ENCODE results near the gene MKS1. TPM values are rescaled to one million over a fixed set of nuclear protein-coding genes. Genes with fewer than 3 reads are reported as not detected.

The MKS1 gene
- total and polyA plus RNA-seq, 8 donors, result 5.8 to 16.1 (median 9.8) TPM

DNA sequence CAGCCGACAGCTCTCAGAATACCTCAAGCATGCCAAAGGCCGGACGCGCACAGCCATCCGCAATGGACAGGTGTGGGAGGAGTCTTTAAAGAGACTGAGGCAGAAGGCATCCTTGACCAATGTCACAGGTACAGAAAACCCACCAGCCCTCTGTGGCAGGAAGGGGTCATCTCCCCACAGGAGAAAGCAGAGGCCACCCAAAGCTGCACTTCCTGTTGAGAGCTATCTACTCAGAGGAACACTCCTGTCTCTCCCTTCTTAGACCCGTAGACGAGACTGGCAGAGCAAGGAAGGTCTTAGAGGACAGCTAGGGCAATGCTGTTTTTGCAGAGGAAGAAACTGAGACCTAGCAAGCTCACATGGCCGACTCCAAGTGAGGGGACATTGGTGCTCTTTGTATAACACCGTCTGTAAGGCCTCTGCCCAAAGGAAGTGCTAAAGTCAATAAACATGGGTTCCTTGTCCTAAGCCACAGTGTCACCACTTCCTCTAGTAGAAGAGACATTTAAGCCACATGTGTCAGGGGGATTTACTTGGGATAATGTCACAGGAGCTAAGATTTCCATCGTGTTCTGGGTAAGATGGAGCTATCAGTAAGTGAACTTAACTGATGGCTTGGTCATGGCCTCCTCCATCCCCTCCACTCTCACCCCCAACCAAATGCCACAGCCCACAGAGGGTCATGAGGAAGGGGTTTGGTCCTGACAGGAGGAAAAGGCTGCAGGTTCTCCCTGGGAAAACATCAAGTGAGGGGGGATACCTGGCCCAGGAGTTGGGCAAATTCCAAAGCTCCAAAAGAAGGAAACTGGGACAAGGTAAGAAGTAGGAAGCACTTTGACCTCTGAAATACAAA lies 28.7 kb upstream of the MKS1 start:
- FAIRE-seq (no peak), DNase-seq (no peak), ATAC-seq (no peak)
- TF ChIP-seq, protein P1, sequence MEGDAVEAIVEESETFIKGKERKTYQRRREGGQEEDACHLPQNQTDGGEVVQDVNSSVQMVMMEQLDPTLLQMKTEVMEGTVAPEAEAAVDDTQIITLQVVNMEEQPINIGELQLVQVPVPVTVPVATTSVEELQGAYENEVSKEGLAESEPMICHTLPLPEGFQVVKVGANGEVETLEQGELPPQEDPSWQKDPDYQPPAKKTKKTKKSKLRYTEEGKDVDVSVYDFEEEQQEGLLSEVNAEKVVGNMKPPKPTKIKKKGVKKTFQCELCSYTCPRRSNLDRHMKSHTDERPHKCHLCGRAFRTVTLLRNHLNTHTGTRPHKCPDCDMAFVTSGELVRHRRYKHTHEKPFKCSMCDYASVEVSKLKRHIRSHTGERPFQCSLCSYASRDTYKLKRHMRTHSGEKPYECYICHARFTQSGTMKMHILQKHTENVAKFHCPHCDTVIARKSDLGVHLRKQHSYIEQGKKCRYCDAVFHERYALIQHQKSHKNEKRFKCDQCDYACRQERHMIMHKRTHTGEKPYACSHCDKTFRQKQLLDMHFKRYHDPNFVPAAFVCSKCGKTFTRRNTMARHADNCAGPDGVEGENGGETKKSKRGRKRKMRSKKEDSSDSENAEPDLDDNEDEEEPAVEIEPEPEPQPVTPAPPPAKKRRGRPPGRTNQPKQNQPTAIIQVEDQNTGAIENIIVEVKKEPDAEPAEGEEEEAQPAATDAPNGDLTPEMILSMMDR (IDR thresholded peaks at IDR 0.05), result no peak
- H3K4me1 ChIP-seq, result no peaks in the 10 kb centered on the region
- no peak overlapping the region for H3K27ac ChIP-seq
- no peaks in the 10 kb centered on the region for H3K27me3 ChIP-seq
- 77 to 89% methylated on average over 10 of the region's 10 CpGs for WGBS, 2 donors
- no peaks in the 10 kb centered on the region for H3K36me3 ChIP-seq
- no peak overlapping the region for H3K4me3 ChIP-seq
- intact Hi-C loops (cut with DNase I), result no loop called here
- no peaks in the 10 kb centered on the region for H3K9me3 ChIP-seq

- Histone ChIP-seq H3K27ac (no peak overlapping the region), H3K9me3 (no peaks in the 10 kb centered on the region), H3K27me3 (no peaks in the 10 kb centered on the region), H3K4me3 (no peak overlapping the region), H3K36me3 (no peaks in the 10 kb centered on the region), H3K4me1 (no peaks in the 10 kb centered on the region)
- TF ChIP-seq, protein P1 (IDR thresholded peaks at IDR 0.05), result no peak
- no peak for FAIRE-seq
- intact Hi-C loops (cut with DNase I), result no loop called here
- no peak for DNase-seq
- ATAC-seq, result no peak
- WGBS, 2 donors, result 82 to 86% methylated on average over 1 of the region's 1 CpG
Observed at GRCh38 chr17:58246781-58247180, 27.7 kb upstream of the MKS1 start.

- FAIRE-seq (no peak), ATAC-seq (no peak), DNase-seq (no peak)
- no peak overlapping the region for H3K4me3 ChIP-seq
- H3K27ac ChIP-seq, result no peak overlapping the region
- TF ChIP-seq, protein P1 (IDR thresholded peaks at IDR 0.05), result no peak
- H3K36me3 ChIP-seq, result no peaks in the 10 kb centered on the region
- no peaks in the 10 kb centered on the region for H3K4me1 ChIP-seq
- H3K27me3 ChIP-seq, result no peaks in the 10 kb centered on the region
- intact Hi-C loops (cut with DNase I), result no loop called here
- H3K9me3 ChIP-seq, result no peaks in the 10 kb centered on the region
- WGBS, 2 donors, result 71 to 76% methylated on average over 13 of the region's 13 CpGs
Observed at GRCh38 chr17:58246104-58246740, 27.2 kb upstream of the MKS1 start.

DNA sequence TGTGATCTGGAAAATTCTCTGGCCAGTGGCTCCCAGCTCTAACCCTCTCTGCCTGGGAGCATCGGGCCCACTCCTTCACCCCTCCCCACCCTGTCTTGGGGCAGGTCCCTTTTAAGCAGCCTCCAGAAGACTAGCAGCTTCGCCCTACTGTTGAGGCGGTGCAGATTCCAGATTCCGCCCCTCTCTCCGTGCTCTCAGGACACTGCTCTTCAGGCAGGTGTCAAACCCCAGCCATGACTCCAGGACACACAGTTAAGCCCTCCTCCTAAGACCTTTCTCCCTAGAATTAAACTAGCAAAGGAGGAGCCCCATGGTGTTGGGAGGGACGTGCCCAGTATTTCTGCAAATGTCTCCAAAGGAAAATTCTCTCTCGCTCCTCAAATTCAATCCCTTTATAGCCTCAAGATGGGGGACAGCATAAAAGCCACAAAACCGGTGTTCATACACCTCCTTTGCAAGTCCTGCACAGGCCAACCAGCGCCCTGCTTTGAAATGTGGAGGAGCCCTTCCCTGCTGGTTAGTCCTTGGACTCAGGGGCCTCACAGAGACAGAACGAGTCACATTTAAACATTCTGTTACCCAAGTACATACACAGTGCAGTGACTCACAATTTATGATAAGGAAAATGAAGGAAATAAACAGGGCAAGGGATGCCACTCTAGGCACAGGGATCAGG lies 26.5 kb upstream of the MKS1 start:
- intact Hi-C loops (cut with DNase I), result no loop called here
- Histone ChIP-seq H3K4me1 (no peaks in the 10 kb centered on the region), H3K4me3 (no peak overlapping the region), H3K9me3 (no peaks in the 10 kb centered on the region), H3K27me3 (no peaks in the 10 kb centered on the region), H3K27ac (no peak overlapping the region), H3K36me3 (no peaks in the 10 kb centered on the region)
- WGBS, 2 donors, result 54 to 64% methylated on average over 10 of the region's 10 CpGs
- TF ChIP-seq, protein P1 (IDR thresholded peaks at IDR 0.05), result no peak
- DNase-seq (no peak), FAIRE-seq (no peak), ATAC-seq (no peak)

All from pancreas (tissue), 10 donors.